ENCODE measurements around the gene PRSS3. TPM values are rescaled to one million over a fixed set of nuclear protein-coding genes. Genes with fewer than 3 reads are reported as not detected.
"Not testable (repeated sequence)": the region's sequence is repeated elsewhere in the genome, so short reads cannot be mapped to it uniquely, and the experiment has no call there.

PRSS3 gene
- total and polyA plus RNA-seq, 8 donors = 1.8 to 91.2 (median 13.2) TPM; not detected in 1

- no peak overlapping the region for H3K27ac ChIP-seq
- H3K36me3 ChIP-seq = no peaks in the 10 kb centered on the region
- H3K4me3 ChIP-seq = no peak overlapping the region
- whole genome bisulfite sequencing, 5 donors = 75 to 94% (median 80%) methylated on average over 8 of the region's 8 CpGs
- peaks cover 0 to 9% (median 0%) of the 10 kb centered on the region in 3 donors for H3K27me3 ChIP-seq
- H3K9me3 ChIP-seq = peaks cover 0 to 9% (median 0%) of the 10 kb centered on the region in 4 donors
- no peak for TF ChIP-seq POLR2A (IDR thresholded peaks at IDR 0.05)
- TF ChIP-seq, protein P1, sequence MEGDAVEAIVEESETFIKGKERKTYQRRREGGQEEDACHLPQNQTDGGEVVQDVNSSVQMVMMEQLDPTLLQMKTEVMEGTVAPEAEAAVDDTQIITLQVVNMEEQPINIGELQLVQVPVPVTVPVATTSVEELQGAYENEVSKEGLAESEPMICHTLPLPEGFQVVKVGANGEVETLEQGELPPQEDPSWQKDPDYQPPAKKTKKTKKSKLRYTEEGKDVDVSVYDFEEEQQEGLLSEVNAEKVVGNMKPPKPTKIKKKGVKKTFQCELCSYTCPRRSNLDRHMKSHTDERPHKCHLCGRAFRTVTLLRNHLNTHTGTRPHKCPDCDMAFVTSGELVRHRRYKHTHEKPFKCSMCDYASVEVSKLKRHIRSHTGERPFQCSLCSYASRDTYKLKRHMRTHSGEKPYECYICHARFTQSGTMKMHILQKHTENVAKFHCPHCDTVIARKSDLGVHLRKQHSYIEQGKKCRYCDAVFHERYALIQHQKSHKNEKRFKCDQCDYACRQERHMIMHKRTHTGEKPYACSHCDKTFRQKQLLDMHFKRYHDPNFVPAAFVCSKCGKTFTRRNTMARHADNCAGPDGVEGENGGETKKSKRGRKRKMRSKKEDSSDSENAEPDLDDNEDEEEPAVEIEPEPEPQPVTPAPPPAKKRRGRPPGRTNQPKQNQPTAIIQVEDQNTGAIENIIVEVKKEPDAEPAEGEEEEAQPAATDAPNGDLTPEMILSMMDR (IDR thresholded peaks at IDR 0.05) = no peak
- TF ChIP-seq EP300 (IDR thresholded peaks at IDR 0.05) = no peak
- TF ChIP-seq POLR2AphosphoS5 (IDR thresholded peaks at IDR 0.05) = no peak
- no peaks in the 10 kb centered on the region for H3K4me1 ChIP-seq
- DNase-seq = no peak
- intact Hi-C loops (cut with DNase I; ENCODE audit: low total_unique reads) = no loop called here
Observed at GRCh38 chr9:33797837-33798236, 2.5 kb downstream of the PRSS3 start.

DNA sequence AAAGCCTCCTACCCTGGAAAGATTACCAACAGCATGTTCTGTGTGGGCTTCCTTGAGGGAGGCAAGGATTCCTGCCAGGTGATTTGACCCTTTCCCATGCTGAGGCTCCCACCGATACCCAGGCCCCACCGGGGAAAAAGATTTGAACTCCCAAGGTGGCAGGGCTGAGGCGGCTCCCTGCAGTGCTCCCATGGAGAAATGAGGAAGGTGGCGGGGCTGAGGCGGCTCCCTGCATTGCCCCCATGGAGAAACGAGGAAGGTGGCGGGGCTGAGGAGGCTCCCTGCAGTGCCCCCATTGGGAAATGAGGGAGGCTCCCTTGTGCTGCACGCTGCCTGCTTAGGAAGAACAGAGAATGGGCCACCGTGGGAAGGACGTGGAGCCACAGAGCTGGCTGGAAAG, 3.2 kb downstream of the PRSS3 start:
- no peaks in the 10 kb centered on the region for H3K4me1 ChIP-seq
- intact Hi-C loops (cut with DNase I; ENCODE audit: low total_unique reads) = no loop called here
- no peak overlapping the region for H3K27ac ChIP-seq
- 81 to 89% (median 87%) methylated on average over 10 of the region's 10 CpGs for WGBS, 5 donors
- no peak for DNase-seq
- H3K4me3 ChIP-seq = no peak overlapping the region
- H3K27me3 ChIP-seq = peaks cover 0 to 9% (median 0%) of the 10 kb centered on the region in 3 donors
- TF ChIP-seq, protein P1 (IDR thresholded peaks at IDR 0.05) = no peak
- no peak for TF ChIP-seq POLR2A (IDR thresholded peaks at IDR 0.05)
- no peak for TF ChIP-seq POLR2AphosphoS5 (IDR thresholded peaks at IDR 0.05)
- TF ChIP-seq EP300 (IDR thresholded peaks at IDR 0.05) = no peak
- H3K36me3 ChIP-seq = no peaks in the 10 kb centered on the region
- peaks cover 0 to 9% (median 0%) of the 10 kb centered on the region in 4 donors for H3K9me3 ChIP-seq

DNA sequence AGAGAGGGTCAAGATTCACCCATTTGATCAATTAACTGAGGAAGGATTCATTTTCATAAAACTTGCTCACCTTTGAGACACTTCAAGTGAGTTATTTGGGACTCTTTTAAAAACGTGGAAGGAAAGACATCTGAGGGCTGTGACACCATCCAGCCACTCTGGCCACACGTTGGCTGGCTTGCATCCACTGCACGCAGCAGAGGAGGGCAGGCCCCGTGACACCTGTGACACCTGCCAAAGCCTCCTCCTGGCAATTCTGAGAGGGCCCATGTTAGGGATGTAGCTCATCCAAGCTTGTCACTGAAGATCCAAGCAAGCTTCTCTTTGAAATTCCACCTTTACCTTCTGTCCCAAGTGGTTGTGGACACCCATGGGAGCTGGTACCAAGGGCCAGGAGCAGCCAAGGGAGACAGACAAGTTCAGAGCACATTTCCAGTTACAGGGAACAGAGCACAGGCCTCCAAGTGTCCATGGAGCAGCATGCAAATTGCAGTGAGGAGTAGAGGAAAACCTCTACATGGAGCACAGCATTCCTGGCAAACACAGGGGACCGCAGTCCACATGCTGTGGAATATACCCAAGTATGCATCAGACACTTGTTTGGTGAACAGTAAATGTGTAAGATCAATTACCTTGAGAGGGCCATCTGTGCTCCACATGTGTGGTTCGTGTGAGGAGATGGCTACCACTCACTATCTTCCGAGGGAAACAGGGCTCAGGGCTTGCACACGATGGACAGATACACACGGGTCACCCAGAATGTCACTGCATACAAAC, 4.8 kb downstream of the PRSS3 start:
- WGBS, 5 donors = 67 to 83% (median 73%) methylated on average over 9 of the region's 9 CpGs
- Histone ChIP-seq H3K27me3 (peaks cover 0 to 9% (median 0%) of the 10 kb centered on the region in 3 donors), H3K4me3 (no peak overlapping the region), H3K27ac (no peak overlapping the region), H3K4me1 (no peaks in the 10 kb centered on the region), H3K36me3 (no peaks in the 10 kb centered on the region), H3K9me3 (peaks cover 0 to 9% (median 0%) of the 10 kb centered on the region in 4 donors)
- TF ChIP-seq, protein P1 (IDR thresholded peaks at IDR 0.05) = no peak
- TF ChIP-seq POLR2A (IDR thresholded peaks at IDR 0.05) (no peak), EP300 (IDR thresholded peaks at IDR 0.05) (no peak), POLR2AphosphoS5 (IDR thresholded peaks at IDR 0.05) (no peak)
- no peak for DNase-seq
- intact Hi-C loops (cut with DNase I; ENCODE audit: low total_unique reads) = no loop called here

DNA sequence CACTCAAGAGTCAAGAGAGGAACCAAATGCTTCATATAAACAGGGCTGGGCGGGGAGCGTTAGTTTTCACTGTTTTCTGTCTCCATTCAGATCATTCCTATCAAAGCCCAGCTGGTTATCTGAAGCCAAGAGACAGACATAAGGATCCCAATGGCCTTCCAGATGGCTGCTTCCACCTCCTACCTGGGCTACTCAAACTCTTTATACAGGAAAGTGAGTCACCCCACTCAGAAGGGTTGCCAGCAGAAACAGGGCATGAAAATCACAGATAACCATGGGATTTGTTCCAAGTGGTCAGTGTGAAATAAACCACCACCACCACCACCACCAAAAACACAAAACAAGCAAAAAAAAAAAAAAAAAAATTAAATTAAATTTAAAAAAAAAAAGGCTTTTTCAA, 5.5 kb downstream of the PRSS3 start:
- no peak for DNase-seq
- no peaks in the 10 kb centered on the region for H3K4me1 ChIP-seq
- peaks cover 0 to 8% (median 0%) of the 10 kb centered on the region in 3 donors for H3K27me3 ChIP-seq
- no peak overlapping the region for H3K27ac ChIP-seq
- no peaks in the 10 kb centered on the region for H3K36me3 ChIP-seq
- H3K9me3 ChIP-seq = peaks cover 0 to 9% (median 0%) of the 10 kb centered on the region in 4 donors
- 56 to 84% (median 75%) methylated on average over 2 of the region's 2 CpGs for WGBS, 5 donors
- intact Hi-C loops (cut with DNase I; ENCODE audit: low total_unique reads) = no loop called here
- TF ChIP-seq EP300 (IDR thresholded peaks at IDR 0.05) (no peak), POLR2A (IDR thresholded peaks at IDR 0.05) (no peak), POLR2AphosphoS5 (IDR thresholded peaks at IDR 0.05) (no peak)
- TF ChIP-seq, protein P1 (IDR thresholded peaks at IDR 0.05) = no peak
- H3K4me3 ChIP-seq = no peak overlapping the region

DNA sequence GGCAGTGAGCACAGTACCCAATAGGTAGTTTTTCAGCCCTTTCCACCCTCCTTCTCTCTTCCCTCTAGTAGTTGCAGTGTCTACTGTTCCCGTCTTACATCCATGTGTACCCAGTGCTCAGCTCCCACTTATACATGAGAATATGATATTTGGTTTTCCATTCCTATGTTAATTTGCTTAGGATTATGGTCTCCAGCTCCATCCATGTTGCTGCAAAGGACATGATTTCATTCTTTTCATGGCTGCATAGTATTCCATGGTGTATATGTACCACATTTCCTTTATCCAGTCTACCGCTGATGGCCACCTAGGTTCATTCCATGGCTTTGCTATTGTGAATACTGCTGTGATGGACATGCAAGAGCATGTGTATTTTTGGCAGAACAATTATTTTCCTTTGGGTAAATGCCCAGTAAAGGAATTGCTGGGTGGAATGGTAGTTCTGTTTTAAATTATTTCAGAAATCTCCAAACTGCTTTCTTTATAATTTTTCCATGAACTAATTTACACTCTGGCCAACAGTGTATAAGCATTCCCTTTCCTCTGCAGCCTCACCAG, 6.7 kb downstream of the PRSS3 start:
- H3K9me3 ChIP-seq; intact Hi-C loops (cut with DNase I; ENCODE audit: low total_unique reads); H3K4me3 ChIP-seq; DNase-seq; H3K36me3 ChIP-seq; H3K27me3 ChIP-seq; H3K27ac ChIP-seq; H3K4me1 ChIP-seq: not testable (repeated sequence)
- WGBS, 5 donors = 88 to 98% (median 94%) methylated on average over 2 of the region's 2 CpGs

- WGBS, 5 donors = 78 to 88% (median 82%) methylated on average over 3 of the region's 3 CpGs
- H3K27ac ChIP-seq; intact Hi-C loops (cut with DNase I; ENCODE audit: low total_unique reads): not testable (repeated sequence)
Observed at GRCh38 chr9:33804196-33804595, 8.8 kb downstream of the PRSS3 start.

GRCh38 chr9:33807156-33807555, 11.8 kb downstream of the PRSS3 start:
- DNase-seq = peak; percentile 30 to 65
- H3K4me1 ChIP-seq; H3K36me3 ChIP-seq; H3K4me3 ChIP-seq; H3K9me3 ChIP-seq; H3K27me3 ChIP-seq; intact Hi-C loops (cut with DNase I; ENCODE audit: low total_unique reads): not testable (repeated sequence)
- 45 to 70% (median 58%) methylated on average over 2 of the region's 2 CpGs for WGBS, 5 donors
- peak overlapping the region in 1 of 5 donors; percentile 8 for H3K27ac ChIP-seq

More at GRCh38 chr9:33804196-33804595, 8.8 kb downstream of the PRSS3 start:
- DNase-seq, H3K4me1 ChIP-seq, H3K36me3 ChIP-seq, H3K9me3 ChIP-seq, H3K4me3 ChIP-seq, H3K27me3 ChIP-seq: not testable (repeated sequence)

Measured in stomach (tissue), 9 donors.